ENCODE measurements around the gene TRIM44.
"Not testable (repeated sequence)": the region's sequence is repeated elsewhere in the genome, so short reads cannot be mapped to it uniquely, and the experiment has no call there.

The TRIM44 gene

DNA sequence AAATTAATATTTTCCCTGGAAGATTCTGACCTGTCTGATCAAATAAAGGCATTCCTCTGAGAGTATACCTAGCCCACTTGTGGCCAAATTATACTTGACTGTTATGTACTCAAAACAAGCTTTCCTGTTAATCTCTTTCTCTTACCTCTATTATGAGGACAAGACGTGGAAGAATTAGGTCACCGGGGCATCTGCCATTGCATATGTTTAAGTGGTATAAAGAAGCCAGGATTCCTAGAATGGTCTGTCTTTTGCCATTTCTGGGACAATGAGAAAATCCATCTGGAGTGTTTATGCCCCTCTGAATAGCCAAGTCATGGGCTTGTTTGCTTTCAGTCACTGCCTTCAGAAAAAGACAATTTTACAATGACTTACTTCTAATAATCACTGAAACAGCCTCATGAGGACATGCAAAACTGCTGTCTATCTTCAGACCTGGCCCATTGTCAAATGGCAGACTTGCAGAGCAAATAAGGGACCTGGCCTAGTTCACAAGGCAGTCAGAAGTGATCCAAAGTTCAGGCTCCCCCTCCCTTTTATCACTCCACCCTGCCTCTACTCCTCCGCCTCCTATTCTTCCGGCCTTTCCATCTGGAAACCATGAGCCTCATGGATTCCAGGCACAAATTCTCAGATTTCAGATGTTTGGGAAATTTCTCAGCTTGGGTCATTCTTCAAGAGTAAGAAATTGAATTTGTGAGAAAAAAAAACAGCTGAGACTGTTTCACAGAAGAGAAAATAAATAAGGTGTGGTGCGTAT is 153.2 kb downstream of the TRIM44 start:
- DNase-seq (ENCODE audit: low spot score) = no peak

DNA sequence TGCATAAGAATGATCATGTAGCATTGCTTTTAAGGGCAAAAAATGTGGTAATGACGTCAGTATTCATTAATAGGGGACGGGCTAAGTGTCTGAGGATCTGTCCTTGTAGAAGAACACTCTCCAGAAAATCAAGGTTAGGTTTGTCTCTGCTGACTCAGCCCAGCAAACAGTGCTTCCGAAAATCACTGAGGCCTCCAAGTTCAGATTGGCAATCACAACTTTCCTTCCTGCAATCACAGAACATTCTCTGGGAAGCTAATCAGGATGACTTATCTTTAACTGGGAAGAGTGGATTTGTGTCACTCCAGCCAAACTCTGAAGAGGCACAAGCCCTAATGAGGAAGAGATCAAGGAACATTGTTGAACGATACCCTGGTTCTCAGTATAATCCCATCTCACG is 158.0 kb downstream of the TRIM44 start:
- no peak for DNase-seq (ENCODE audit: low spot score)

DNA sequence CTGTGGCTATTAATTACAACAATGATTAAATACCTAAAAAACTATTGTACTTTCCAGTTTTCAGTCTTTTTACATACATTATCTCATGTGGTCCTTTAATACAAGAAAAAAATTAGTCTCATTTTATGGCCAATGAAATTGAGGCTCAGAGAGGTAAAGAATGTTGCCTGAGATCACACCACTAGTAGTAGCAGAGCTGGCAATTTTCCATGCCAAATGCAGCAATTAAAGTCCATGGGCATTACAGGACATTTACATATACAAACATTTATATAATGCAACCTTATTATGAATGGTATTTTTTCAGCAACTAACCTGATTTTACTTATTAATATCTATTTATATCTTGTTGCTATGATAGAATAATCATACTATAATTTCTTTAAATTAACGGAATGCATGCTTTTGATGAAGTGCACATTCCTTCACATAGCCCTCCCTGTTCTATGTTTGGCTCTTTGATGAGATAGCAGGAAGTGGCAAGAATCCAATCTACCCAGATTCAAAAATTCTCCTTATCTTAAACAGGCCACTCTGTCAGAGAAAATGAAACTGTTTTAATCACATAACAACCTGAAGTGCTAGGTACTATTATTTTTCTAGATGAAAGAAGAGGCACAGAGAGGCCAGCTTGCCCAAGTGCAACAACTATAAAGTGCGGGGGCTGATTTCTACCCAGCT is 160.4 kb downstream of the TRIM44 start:
- no peak for DNase-seq (ENCODE audit: low spot score)

GRCh38 chr11:35823742-35824298 is 161.2 kb downstream of the TRIM44 start:
- no peak for DNase-seq (ENCODE audit: low spot score)

GRCh38 chr11:35825386-35825785 is 162.8 kb downstream of the TRIM44 start:
- DNase-seq (ENCODE audit: low spot score) = no peak

- no peak for DNase-seq (ENCODE audit: low spot score)
These were observed 163.4 kb downstream of the TRIM44 start for GRCh38 chr11:35826006-35826405.

DNA sequence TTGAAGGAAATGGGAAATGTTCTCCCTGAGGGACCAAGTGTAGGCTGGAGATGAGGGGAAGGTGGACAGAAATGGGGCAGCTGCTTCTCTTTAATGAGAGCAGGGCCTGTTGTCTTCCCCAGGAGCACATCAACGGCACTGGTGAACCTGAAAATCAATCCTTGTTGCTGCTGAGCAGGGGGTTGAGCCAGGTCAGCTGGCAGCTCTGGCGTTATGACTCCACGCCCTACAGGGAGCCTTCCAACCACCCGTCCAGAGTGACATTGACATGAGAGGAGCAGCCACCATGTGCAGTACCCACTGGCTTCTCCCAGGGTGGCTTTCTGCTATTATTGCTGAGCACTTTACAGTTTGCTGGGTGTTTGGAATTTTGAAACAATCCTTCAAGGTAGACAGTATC is 164.4 kb downstream of the TRIM44 start:
- DNase-seq (ENCODE audit: low spot score) = no peak

GRCh38 chr11:35836205-35836604 is 173.6 kb downstream of the TRIM44 start:
- no peak for DNase-seq (ENCODE audit: low spot score)

DNA sequence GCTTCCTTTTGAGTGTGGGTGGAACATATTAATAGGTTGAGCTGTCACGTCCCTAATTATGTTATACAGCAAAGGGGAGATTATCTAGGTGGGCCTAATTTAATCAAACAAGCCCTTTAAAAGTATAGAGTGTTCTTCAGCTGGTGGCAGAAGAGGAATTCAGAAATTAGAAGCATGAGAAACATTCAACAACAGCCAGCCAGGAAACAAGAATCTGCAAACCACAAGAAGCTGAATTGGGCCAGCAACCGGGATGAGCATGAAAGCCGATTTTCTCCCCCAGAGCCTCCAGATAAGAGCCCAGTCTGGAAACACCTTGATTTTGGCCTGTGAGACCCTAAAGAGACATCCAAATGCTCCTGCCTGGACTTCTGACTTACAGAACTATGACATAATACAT is 175.5 kb downstream of the TRIM44 start:
- no peak for DNase-seq (ENCODE audit: low spot score)

DNA sequence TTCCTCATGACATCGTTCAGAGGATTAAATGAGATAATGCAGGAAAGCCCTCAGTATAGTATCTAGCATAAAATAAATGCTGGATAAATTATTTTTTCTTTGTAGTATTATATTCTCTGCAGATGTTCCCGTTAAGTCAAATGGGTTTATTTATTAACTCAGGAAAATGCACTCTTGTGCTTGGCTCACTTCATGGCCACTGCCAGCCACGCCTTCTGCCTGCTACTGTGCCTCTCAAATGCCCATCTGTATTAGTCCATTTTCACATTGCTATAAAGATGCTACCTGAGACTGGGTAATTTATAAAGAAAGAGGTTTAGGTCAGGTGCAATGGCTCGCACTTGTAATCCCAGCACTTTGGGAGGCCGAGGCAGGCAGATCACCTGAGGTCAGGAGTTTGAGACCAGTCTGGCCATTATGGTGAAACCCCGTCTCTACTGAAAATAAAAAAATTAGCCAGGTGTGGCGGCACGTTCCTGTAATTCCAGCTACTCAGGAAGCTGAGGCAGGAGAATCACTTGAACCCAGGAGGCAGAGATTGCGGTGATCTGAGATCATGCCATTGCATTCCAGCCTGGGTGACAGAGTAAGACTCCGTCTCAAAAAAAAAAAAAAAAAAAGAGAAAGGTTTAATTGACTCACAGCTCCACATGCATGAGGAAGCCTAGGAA is 176.3 kb downstream of the TRIM44 start:
- not testable (repeated sequence) for DNase-seq (ENCODE audit: low spot score)

GRCh38 chr11:35839368-35840161 is 177.0 kb downstream of the TRIM44 start:
- peak; percentile 20 for DNase-seq (ENCODE audit: low spot score)

GRCh38 chr11:35841733-35842132 is 179.2 kb downstream of the TRIM44 start:
- no peak for DNase-seq (ENCODE audit: low spot score)

GRCh38 chr11:35842958-35843357 is 180.4 kb downstream of the TRIM44 start:
- DNase-seq (ENCODE audit: low spot score) = no peak

GRCh38 chr11:35844579-35844978 is 182.0 kb downstream of the TRIM44 start:
- no peak for DNase-seq (ENCODE audit: low spot score)

DNA sequence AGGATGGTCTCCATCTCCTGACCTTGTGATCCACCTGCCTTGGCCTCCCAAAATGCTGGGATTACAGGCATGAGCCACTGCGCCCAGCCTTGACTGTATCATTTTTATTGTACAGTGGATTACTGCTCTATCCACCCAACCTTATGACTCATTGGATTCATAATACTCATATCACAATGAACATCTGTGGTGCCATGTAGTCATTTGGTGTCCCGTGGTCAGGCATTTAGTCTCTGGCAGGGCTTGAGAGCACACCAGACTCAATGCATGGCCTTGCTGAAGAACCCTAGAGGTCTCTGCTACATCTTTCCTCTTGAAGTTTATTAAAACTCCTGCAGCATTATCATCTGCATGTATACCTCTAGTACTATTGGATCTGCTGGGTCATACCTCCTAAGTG is 183.3 kb downstream of the TRIM44 start:
- peak; percentile 19 for DNase-seq (ENCODE audit: low spot score)

DNA sequence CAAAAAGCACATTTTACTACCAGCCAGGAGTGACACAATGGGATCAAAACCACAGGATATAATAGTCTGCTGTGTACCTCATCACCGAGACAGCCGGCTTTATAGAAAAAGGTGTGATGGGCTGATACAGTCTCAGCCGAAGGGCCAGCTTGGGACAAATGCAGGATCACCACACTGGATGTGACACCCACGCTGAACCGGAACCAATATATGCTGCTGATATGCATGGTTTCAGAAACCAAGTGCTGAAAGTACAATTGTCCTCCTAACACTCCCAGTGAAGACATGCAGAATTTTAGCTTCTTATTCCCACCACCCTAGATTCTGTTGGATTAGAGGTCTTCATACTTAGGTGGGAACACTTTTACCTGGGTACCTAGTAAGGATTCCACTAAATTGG is 184.3 kb downstream of the TRIM44 start:
- no peak for DNase-seq (ENCODE audit: low spot score)

- no peak for DNase-seq (ENCODE audit: low spot score)
These were observed 184.9 kb downstream of the TRIM44 start for GRCh38 chr11:35847473-35847872.

DNA sequence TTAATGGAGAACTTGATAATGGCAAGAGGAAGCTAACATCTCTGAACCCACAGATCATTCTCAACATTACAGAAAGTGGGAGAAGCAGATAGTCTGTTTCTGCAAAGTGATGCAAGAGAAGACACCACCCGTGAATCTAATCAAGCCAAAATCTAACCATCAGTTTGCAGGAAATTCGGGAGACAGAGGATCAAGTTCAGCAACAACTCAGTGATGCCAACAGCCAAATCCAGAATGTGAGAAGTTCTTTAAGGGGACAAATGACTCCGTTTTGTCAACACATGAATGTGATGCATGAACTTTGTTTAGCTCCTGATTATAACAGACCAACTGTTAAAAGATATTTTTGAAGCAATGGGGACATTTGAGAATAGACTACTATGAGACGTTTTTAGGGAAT is 186.0 kb downstream of the TRIM44 start:
- no peak for DNase-seq (ENCODE audit: low spot score)

- no peak for DNase-seq (ENCODE audit: low spot score)
These were observed 187.6 kb downstream of the TRIM44 start for GRCh38 chr11:35850191-35850590.

DNA sequence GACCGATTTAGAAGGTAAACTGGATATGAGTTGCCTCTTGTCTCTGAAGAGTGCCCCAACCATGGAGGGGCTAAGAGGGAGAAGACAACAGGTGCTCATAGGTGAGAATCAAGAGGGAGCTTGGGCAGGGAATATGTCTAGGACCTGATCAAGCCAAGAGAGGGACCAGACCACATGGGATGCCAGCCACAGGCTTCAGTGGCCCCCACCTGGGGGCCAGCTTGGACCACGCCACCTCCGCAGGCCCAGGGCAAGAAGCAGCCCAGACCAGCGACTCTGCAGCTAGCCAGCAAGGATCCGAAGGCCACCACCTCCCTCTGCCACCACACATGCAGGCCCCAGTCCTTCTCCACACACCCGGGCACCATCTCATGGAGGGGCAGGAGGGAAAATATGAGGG is 188.8 kb downstream of the TRIM44 start:
- DNase-seq (ENCODE audit: low spot score) = no peak

GRCh38 chr11:35852056-35852455 is 189.5 kb downstream of the TRIM44 start:
- DNase-seq (ENCODE audit: low spot score) = peak; percentile 10

DNA sequence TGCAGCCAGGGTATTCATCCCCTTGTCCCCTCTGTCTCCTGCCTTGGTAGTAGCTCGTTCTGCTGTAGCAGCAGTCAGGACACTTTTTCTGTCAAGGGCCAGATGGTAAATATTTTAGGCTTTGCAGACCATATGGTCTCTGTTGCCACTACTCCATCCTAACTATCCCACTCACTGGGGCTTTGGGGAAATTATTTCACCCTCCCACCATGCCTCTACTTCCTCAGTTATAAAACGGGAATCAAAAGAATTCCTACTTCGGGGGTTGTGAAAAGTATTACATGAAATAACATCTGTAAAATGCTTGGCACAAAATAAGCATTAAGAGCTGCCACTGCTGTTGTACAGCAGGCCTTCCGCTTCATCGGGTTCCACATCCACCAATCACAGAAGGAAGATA is 191.4 kb downstream of the TRIM44 start:
- no peak for DNase-seq (ENCODE audit: low spot score)

Measured in kidney capillary endothelial cell (primary cell).